HG03457 (cell line): ENCODE measurements around the gene ECSCR.

Experiments
- ATAC-seq: cut with Tn5 transposase; IDR thresholded peaks from one replicate; pipeline ENCODE4 v1.9.1; 2021; ENCODE audit warnings: moderate number of reproducible peaks; ENCODE audit not compliant: unreplicated experiment

ECSCR gene

GRCh38 chr5:139474890-139475791 is 12.6 kb upstream of the ECSCR start:
- ATAC-seq: no peak

GRCh38 chr5:139473565-139473964 is 11.0 kb upstream of the ECSCR start:
- no peak for ATAC-seq

DNA sequence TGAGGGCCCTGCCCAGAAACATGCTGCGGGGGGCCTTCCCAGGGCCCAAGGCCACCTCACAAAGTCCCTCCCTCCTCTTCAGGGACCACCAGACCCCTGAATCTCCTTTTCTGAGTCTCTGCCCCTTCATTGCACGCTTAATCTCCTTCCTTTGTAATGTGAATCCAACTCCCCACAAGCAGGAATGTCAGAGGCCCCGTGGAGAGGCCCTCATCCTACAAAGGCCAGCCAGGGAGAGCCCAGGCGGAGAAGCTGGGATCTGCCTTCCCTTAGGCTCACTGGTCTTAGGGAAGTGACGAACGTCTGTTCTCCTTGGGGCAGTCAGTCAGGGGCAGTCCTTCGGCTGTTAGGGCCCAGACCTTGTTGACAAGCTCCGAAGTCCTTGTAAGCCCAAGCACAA is 10.6 kb upstream of the ECSCR start:
- no peak for ATAC-seq

- no peak for ATAC-seq
These were observed 10.0 kb upstream of the ECSCR start for GRCh38 chr5:139472386-139473030.

DNA sequence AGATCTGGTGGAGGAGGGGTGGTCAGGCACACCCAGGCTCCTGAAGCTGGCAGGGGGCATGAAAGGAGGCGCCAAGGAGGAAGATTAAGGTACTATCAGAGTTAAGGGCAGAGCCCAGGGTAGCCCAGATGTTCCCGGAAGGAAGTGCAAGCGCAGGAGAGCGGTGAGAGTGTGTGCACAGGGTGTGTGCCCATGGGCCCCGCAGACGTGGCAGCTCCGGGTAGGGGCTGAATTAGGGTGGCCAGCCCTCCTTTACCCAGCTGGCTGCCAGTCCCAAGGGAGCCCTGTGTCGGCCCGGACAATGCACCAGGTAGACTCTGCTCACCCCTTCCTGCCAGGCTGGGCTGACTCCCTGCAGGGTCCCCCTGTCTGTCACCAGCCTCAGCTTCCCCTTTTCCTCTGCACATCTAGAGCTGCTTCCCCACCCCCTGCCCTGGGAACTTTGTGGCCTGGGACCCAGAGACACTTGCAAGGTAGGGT is 8.3 kb upstream of the ECSCR start, which contains the start of gene SMIM33:
Gene SMIM33 (plus strand): TSS at position 184 of the 480 bp plus-strand sequence. CDS start 118 bp downstream, at position 302.
- ATAC-seq: no peak

DNA sequence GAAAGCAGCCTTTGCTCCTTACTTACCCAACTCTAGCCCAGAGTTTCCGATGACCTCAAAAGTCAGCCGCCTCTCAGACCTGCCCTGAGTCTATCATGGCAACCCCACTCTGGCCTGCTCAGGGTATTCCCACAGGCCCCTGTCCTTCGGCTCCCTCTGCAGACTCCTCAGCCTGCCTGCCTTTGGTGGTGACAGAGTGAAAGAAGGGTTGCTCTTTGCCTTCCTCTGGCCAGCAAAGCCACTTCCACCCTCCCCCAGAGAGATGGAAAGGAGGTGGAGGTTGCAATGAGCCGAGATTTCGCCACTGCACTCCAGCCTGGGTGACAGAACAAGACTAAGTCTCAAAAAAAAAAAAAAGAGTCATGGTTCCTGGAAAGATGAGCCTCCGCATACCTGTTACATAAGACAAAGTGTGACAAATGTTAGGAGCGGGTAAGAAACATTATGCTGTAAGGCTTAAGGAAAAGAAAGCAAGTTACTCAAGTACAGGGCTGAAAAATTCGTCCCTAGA is 5.9 kb upstream of the ECSCR start:
- no peak for ATAC-seq

DNA sequence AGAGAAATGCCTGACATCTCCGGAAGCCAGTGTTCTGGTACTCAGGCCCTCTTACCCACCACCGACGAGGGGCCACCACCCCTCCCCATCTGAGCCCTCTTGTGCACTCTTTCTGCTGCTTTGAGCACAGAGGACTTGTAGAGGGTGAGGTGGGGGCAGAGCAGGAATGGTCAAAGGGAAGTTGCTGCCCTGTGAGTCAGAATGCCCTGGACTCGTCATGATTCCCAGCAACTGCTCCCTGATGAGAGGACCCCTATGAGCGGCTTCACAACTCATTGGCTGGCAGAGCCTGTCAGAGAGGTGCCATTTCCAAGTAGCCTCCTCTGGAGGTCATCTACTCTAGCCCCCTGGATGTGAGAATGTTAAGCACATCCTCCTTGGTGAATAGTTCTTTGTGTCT is 845 bp downstream of the ECSCR start:
- no peak for ATAC-seq

GRCh38 chr5:139461176-139461575 is 1.4 kb downstream of the ECSCR start:
- no peak for ATAC-seq

- no peak for ATAC-seq
These were observed 2.1 kb downstream of the ECSCR start for GRCh38 chr5:139460455-139460854.

- no peak for ATAC-seq
These were observed 3.0 kb downstream of the ECSCR start for GRCh38 chr5:139459451-139459934.

- ATAC-seq: peak; percentile 47
These were observed 3.7 kb downstream of the ECSCR start for GRCh38 chr5:139458580-139459407.

DNA sequence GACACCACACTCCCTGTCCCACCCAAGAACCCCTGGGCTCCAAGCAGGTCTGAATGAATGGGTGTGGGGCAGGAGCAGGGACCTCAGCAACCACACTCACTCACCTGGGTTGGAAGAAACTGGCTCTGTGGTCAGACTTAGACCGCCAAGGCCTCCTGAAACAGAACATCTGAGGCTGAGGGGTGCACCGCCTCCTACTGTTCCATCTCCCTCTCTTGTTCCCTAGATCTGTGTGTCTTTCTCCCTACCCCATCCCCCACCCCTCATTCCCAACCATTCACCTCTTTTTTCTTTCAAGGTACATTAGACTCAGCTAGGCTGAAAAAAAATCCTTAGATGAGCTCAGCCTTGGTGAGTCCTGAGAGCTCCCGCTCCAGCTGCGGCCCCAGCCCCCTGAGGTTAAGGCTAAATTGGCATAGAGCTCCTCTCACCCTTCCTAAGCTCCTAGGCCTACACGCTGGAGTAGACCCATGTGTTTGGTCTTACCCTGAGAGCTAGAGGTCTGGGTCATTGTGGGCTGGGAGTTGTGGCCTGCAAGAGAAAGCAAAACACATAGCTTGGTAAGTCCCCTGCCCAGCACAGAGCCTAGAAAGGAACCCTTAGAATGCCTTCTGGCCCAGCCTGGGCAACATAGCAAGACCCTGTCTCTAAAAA is 4.8 kb downstream of the ECSCR start:
- ATAC-seq: no peak

- ATAC-seq: no peak
These were observed 5.3 kb downstream of the ECSCR start for GRCh38 chr5:139457241-139457640.

DNA sequence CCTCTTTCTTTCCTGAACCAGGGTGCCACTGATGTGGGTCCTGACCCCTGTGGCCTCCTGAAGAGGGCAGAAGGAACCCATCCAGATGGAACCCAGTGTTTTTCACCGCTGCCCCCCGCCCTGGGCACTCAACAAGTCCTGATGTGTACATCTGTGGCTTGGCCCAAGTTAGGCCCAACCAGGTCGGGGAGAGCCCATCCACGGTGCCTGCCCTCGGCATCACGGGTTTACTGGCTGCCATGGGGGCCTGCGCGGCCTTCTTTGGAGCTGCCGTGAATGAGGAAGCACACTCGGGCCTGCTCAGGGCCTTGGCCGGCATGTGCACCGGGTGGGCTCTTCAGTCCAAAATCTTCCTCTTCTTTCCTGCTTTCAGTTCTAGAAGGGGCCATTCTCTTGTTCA is 5.8 kb downstream of the ECSCR start:
- ATAC-seq: no peak

DNA sequence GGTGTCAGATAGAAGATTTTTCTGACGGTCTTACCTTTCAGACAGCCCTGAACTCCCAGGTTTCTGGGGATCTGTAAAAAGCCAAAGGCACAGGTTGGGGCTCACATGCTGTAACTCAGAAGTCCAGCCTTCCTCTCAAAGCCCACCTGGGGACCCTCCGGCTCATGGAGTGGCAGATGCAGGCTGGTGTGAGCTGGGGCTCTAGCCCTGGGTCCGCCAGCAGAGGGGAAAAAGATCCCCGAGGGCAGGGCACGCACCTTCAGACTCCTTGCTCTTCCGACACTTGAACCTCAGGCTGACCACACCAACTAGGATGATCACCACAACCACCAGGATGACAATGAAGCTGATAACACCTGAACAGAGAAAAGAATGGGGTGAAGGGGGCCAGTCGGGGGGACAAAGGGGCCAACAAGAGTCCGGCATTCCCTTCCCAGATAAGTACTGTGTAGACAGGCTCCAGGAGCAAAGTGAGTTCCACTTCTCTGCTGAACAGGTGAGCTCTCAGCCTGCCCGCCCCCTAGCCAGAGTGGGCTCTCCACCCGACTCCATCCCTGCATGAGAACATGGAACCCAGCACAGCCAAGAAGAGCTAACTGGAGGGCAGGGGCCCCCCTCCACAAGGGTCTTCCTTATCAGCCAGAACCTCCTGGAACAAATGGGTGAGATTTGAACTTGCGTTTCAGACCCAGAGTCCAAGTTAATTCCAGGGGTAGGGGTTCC is 7.8 kb downstream of the ECSCR start:
- ATAC-seq: no peak

DNA sequence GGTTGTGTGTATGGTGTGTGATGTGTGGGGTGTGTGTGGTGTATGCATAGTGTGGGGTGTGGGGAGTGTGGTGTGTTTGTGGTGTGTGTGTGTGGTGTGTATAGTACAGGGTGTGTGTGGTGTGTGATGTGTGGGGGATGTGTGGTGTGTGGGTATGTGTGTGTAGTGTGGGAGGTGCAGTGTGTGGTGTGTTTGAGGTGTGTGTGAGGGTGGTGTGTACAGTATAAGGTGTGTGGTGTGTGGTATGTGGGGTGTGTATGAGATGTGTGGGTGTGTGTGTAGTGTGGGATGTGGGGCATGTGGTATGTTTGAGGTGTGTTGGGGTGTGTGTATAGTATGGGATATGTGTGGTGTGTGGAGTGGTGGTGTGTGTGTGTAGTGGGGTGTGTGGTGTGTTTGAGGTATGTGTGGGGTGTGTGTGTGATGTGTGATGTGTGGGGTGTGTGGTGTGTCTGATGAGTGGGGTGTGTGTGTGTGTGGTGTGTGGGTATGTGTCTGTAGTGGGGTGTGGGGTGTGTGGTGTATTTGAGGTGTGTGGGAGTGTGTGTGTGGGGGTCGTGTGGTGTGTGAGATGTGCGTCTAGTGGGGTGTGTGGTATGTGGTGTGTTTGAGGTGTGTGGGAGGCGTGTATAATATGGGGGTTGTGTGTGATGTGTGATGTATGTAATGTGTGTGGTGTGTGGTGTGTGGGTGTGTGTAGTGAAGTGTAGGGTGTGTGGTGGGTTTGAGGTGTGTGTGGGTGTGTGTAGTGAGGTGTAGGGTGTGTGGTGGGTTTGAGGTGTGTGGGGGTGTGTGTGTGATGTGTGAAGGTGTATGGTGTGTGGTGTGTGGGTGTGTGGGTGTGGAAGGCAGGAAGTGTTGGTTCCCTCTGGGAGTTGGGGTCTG is 8.6 kb downstream of the ECSCR start:
- no peak for ATAC-seq

- no peak for ATAC-seq
These were observed 10.5 kb downstream of the ECSCR start for GRCh38 chr5:139451878-139452660.

DNA sequence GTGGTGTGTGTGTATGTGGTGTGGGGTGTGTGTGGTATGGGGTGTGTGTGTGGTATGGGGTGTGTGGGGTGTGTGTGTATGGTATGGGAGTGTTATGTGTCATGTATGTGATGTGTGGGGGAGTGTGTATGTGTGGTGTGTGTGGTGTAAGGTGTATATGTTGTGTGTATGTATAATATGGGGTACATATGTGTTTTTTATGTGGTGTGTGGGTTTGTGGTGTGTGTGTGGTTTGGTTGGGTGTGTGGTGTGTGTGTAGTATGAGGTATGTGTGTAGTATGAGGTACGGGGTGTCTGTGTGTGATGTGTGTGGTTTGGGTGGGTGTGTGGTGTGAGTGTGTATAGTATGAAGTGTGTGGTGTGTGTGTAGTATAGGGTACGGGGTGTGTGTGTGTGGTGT is 11.4 kb downstream of the ECSCR start:
- ATAC-seq: no peak
